GM12878 (cell line): Measurements from ENCODE around the gene PPP1R1A. TPM values are rescaled to one million over a fixed set of nuclear protein-coding genes. Genes with fewer than 3 reads are reported as not detected.

Experiments
- ATAC-seq: fragments of 200-7000 bp; cut with Tn5 transposase; 3 replicates; pipeline ENCODE4 v1.9.1; 2020; ENCODE audit warnings: mild to moderate bottlenecking, moderate library complexity
- BruUV-seq: library from RNA; stranded (reverse); fragments of 400-500 nt; replicated peaks from 2 replicates; lab custom pipeline; 2021; lab: Mats Ljungman, UMichigan
- CTCF ChIA-PET: fragments of 300-600 bp; sonication (Branson Sonifier 250); formaldehyde crosslinking; extraction: SDS; loops from one replicate; lab custom pipeline; 2021; ENCODE audit warnings: inconsistent platforms; lab: Yijun Ruan, JAX
- POLR2A ChIA-PET: fragments of 350-600 bp; formaldehyde crosslinking; extraction: SDS; loops from one replicate; lab custom pipeline; 2021; ENCODE audit warnings: inconsistent platforms; lab: Charles Lee
- RAD21 ChIA-PET: fragments of 300-600 bp; sonication (Branson Sonifier 250); formaldehyde crosslinking; loops from one replicate; lab custom pipeline; 2023; ENCODE audit warnings: antibody characterized with exemption; ENCODE audit not compliant: unreplicated experiment; lab: Charles Lee
- SMC1A ChIA-PET: fragments of 300-600 bp; sonication (Branson Sonifier 250); formaldehyde crosslinking; loops from one replicate; lab custom pipeline; 2023; ENCODE audit not compliant: unreplicated experiment, uncharacterized antibody; lab: Charles Lee
- DNase-seq: peaks from one replicate; pipeline ENCODE4 v3.0.0-alpha.2; 2011; ENCODE audit warnings: low read depth, low spot score
- FAIRE-seq: peaks from 3 replicates; lab custom pipeline; 2011; peaks lifted over from hg19 to GRCh38; lab: Jason Lieb, UNC
- H2AFZ ChIP-seq: 2 replicates; pipeline ENCODE4 v1.6.0; 2011; ENCODE audit warnings: low read depth, low read length, control low read depth; ENCODE audit not compliant: control insufficient read depth
- H3K27ac ChIP-seq: 2 replicates; pipeline ENCODE4 v1.5.1; 2011; ENCODE audit warnings: control low read depth; ENCODE audit not compliant: control insufficient read depth, insufficient read depth
- H3K27me3 ChIP-seq, 2 experiments: replicated peaks in 1 of 2; 2 replicates each; pipeline versions ENCODE4 v1.6.0 to v1.6.1; 2011; ENCODE audit warnings: low read length in 1 of 2; ENCODE audit not compliant: control insufficient read depth in 2 of 2, insufficient read depth in 2 of 2
- H3K36me3 ChIP-seq, 2 experiments: 2 replicates each; pipeline ENCODE4 v1.5.1; 2011; ENCODE audit warnings: low read length in 1 of 2; ENCODE audit not compliant: control insufficient read depth in 2 of 2, insufficient read depth in 2 of 2
- H3K4me1 ChIP-seq: 2 replicates; pipeline ENCODE4 v1.6.1; 2011; ENCODE audit warnings: mild to moderate bottlenecking, low read length, moderate library complexity, mixed read lengths; ENCODE audit not compliant: control insufficient read depth, insufficient read depth
- H3K4me2 ChIP-seq: 2 replicates; pipeline ENCODE4 v1.6.0; 2011; ENCODE audit warnings: control low read depth; ENCODE audit not compliant: control insufficient read depth, insufficient read depth
- H3K4me3 ChIP-seq: fragments of 200-600 bp; sonication (generic); 2 replicates; pipeline ENCODE4 v1.5.1; 2016
- H3K79me2 ChIP-seq: 2 replicates; pipeline ENCODE4 v1.6.0; 2011; ENCODE audit warnings: low read length; ENCODE audit not compliant: control insufficient read depth, insufficient read depth
- H3K9ac ChIP-seq: 2 replicates; pipeline ENCODE4 v1.8.0; 2011; ENCODE audit warnings: low read length, control low read depth, mixed read lengths; ENCODE audit not compliant: control insufficient read depth, insufficient read depth
- H3K9me3 ChIP-seq: replicated peaks from 3 replicates; pipeline ENCODE4 v1.5.1; 2011; ENCODE audit warnings: mild to moderate bottlenecking, low read length; ENCODE audit not compliant: control insufficient read depth, insufficient read depth
- H4K20me1 ChIP-seq: 2 replicates; pipeline ENCODE4 v1.6.0; 2011; ENCODE audit not compliant: control insufficient read depth, insufficient read depth
- ATF3 ChIP-seq: IDR thresholded peaks from 2 replicates; pipeline ENCODE4 v1.6.1; 2011; ENCODE audit warnings: low read depth, mild to moderate bottlenecking, low read length, moderate library complexity, borderline replicate concordance; ENCODE audit errors: extremely low read depth
- BACH1 ChIP-seq: fragments of 450-650 bp; IDR thresholded peaks from 2 replicates; pipeline ENCODE4 v1.6.1; 2017; ENCODE audit warnings: mild to moderate bottlenecking, borderline replicate concordance
- E4F1 ChIP-seq: fragments of 450-650 bp; IDR thresholded peaks from 2 replicates; pipeline ENCODE4 v1.6.1; 2018; ENCODE audit warnings: borderline replicate concordance, mild to moderate bottlenecking; ENCODE audit not compliant: partially characterized antibody
- EED ChIP-seq: sonication (generic); IDR thresholded peaks from 2 replicates; pipeline ENCODE4 v1.6.1; 2016; ENCODE audit warnings: antibody characterized with exemption, low read depth
- IRF5 ChIP-seq: fragments of 450-650 bp; IDR thresholded peaks from 2 replicates; pipeline ENCODE4 v1.6.1; 2017; ENCODE audit warnings: borderline replicate concordance
- KLF5 ChIP-seq: fragments of 450-650 bp; IDR thresholded peaks from 2 replicates; pipeline ENCODE4 v1.6.1; 2014; ENCODE audit warnings: mild to moderate bottlenecking; ENCODE audit not compliant: partially characterized antibody
- MLLT1 ChIP-seq: fragments of 450-650 bp; IDR thresholded peaks from 2 replicates; pipeline ENCODE4 v1.6.1; 2016; ENCODE audit warnings: mild to moderate bottlenecking
- MXI1 ChIP-seq: fragments of 150-350 bp; IDR thresholded peaks from 2 replicates; pipeline ENCODE4 v1.6.1; 2011; ENCODE audit warnings: low read depth, mild to moderate bottlenecking, inconsistent platforms, low read length, improper control_type of control experiment
- NFXL1 ChIP-seq: fragments of 450-650 bp; IDR thresholded peaks from 2 replicates; pipeline ENCODE4 v1.6.1; 2017; ENCODE audit warnings: antibody characterized with exemption, mild to moderate bottlenecking, borderline replicate concordance
- SMC3 ChIP-seq: IDR thresholded peaks from 2 replicates; pipeline ENCODE4 v1.6.1; 2011; ENCODE audit warnings: low read length, improper control_type of control experiment, borderline replicate concordance
- TAF1 ChIP-seq: IDR thresholded peaks from 2 replicates; pipeline ENCODE4 v1.6.1; 2011; ENCODE audit warnings: mild to moderate bottlenecking, low read depth, low read length, borderline replicate concordance
- TCF12 ChIP-seq: IDR thresholded peaks from 2 replicates; pipeline ENCODE4 v1.6.1; 2011; ENCODE audit warnings: low read depth, mild to moderate bottlenecking, low read length
- YBX1 ChIP-seq: fragments of 450-650 bp; IDR thresholded peaks from 2 replicates; pipeline ENCODE4 v1.6.1; 2016; ENCODE audit warnings: antibody characterized with exemption
- ZBED1 ChIP-seq: IDR thresholded peaks from 2 replicates; pipeline ENCODE4 v1.6.1; 2016; ENCODE audit warnings: borderline replicate concordance
- WGBS: methylation state at CpG from one replicate; pipeline ENCODE4 v1.1.6; 2016; ENCODE audit warnings: low lambda C conversion rate; ENCODE audit not compliant: insufficient replicate concordance, insufficient coverage; ENCODE audit errors: missing lambda C conversion rate; 5-methylcytosine and 5-hydroxymethylcytosine counted together
- in situ Hi-C: fragments of 300-500 bp; cut with MboI; formaldehyde crosslinking; loops from 9 replicates; pipeline ENCODE4 v1.14.3; 2018; ENCODE audit warnings: mixed read lengths
- intact Hi-C: fragments of 100-400 bp; cut with micrococcal nuclease; formaldehyde crosslinking; loops from one replicate; pipeline ENCODE4 v1.14.2; 2022; ENCODE audit not compliant: unreplicated experiment
- polyA plus RNA-seq, 11 experiments: library from polyadenylated mRNA; depleted of rRNA in 4 of 11; unstranded in 6 of 11; stranded (reverse) in 5 of 11; fragments of >200 nt; fragmentation: Nextera tagmentation in 4 of 11; fragmentation: Illumina TruSeq in 1 of 11; extraction: Ambion mirVana in 4 of 11; extraction: Trizol in 1 of 11; gene quantifications; 1 replicate in 1 of 11; 2 replicates in 10 of 11; pipeline versions ENCODE4 v1.2.1 to v1.2.3, GENCODE V29; 2011 to 2016; ENCODE audit warnings: inconsistent platforms in 2 of 11, missing spikeins in 2 of 11, low read depth in 1 of 11
- total RNA-seq, 4 experiments: library from RNA; depleted of rRNA in 3 of 4; stranded (reverse); fragments of >200 nt in 3 of 4; fragmentation: Illumina TruSeq in 1 of 4; extraction: Trizol in 1 of 4; gene quantifications; 2 replicates each; pipeline versions ENCODE4 v1.2.1 to v1.2.3, GENCODE V29; 2013 to 2021

The PPP1R1A gene
- total and polyA plus RNA-seq, 10 of the 15 experiments (the other 5 are each of a cell fraction or from before 2014, with no cell fraction given) = 0.03 to 0.08 (median 0.07) TPM; not detected in 7

- TF ChIP-seq IRF5 = no peak
- TF ChIP-seq EED = no peak
- TF ChIP-seq SMC3 = 0 out of 2 replicates have a peak, but pooled peaks have one; percentile 28
- TF ChIP-seq YBX1 = no peak
Measured at GRCh38 chr12:54596526-54596946, 8.1 kb upstream of the PPP1R1A start (continued).

GRCh38 chr12:54595471-54595870 lies 7.0 kb upstream of the PPP1R1A start:
- no peak for FAIRE-seq
- ATAC-seq = no peak
- RAD21 ChIA-PET = interaction anchor here (0.5 kb wide), 1 partner anchor 78 kb away, joined by 3 read pairs; no protein-coding TSS in a partner anchor
- H3K27me3 ChIP-seq = peaks cover 0 to 5% of the 10 kb centered on the region in 2 experiments; a peak in 3 of 4 replicates
- no peaks in the 10 kb centered on the region for H3K79me2 ChIP-seq
- WGBS = 40% methylated on average over 3 of the region's 3 CpGs
- no peak overlapping the region for H3K27ac ChIP-seq
- CTCF ChIA-PET = interaction anchor here (1.0 to 2.7 kb wide), 12 partner anchors 8 to 484 kb away, joined by 3 to 19 read pairs (median 6); no protein-coding TSS in a partner anchor
- no peaks in the 10 kb centered on the region for H4K20me1 ChIP-seq
- POLR2A ChIA-PET = interaction anchor here (0.6 kb wide), 1 partner anchor 11 kb away, joined by 3 read pairs; no protein-coding TSS in a partner anchor
- SMC1A ChIA-PET = no interaction called here
- no peaks in the 10 kb centered on the region for H3K36me3 ChIP-seq
- no peak overlapping the region for H3K4me3 ChIP-seq
- H2AFZ ChIP-seq = no peak overlapping the region
- intact Hi-C loops (no loop called here), in situ Hi-C loops (no loop called here)
- no TSS peak for BruUV-seq
- DNase-seq = no peak
- H3K9me3 ChIP-seq = no peaks in the 10 kb centered on the region
- H3K4me1 ChIP-seq = no peaks in the 10 kb centered on the region
- no peak overlapping the region for H3K9ac ChIP-seq
- H3K4me2 ChIP-seq = no peak overlapping the region
- TF ChIP-seq MXI1 = no peak
- no peak for TF ChIP-seq KLF5
- no peak for TF ChIP-seq BACH1
- no peak for TF ChIP-seq TCF12
- no peak for TF ChIP-seq NFXL1
- TF ChIP-seq TAF1 = no peak
- no peak for TF ChIP-seq MLLT1
- TF ChIP-seq E4F1 = no peak
- TF ChIP-seq ATF3 = no peak
- no peak for TF ChIP-seq ZBED1
- TF ChIP-seq EED = no peak
